Kidney (tissue), 14 donors: Measurements from ENCODE around the gene AOX1. TPM values are rescaled to one million over a fixed set of nuclear protein-coding genes. Genes with fewer than 3 reads are reported as not detected.

ENCODE experiments used
- DNase-seq, 5 donors: peaks; one replicate each; pipeline ENCODE4 v3.0.0-alpha.2; 2013 to 2020
- FAIRE-seq: peaks from 2 replicates; lab custom pipeline; 2012; peaks lifted over from hg19 to GRCh38; lab: Jason Lieb, UNC
- H3K27ac ChIP-seq, 2 donors: one replicate each; pipeline ENCODE4 v1.7.0; 2013; ENCODE audit warnings: low read depth in 2 of 2, low read length in 2 of 2, inconsistent platforms in 1 of 2
- H3K27me3 ChIP-seq: one replicate; pipeline ENCODE4 v1.7.1; 2013; ENCODE audit warnings: low read length, inconsistent platforms; ENCODE audit not compliant: control insufficient read depth, insufficient read depth
- H3K36me3 ChIP-seq, 3 donors: one replicate each; pipeline versions ENCODE4 v1.7.0 to v1.7.1; 2013; ENCODE audit warnings: low read length in 3 of 3, control low read depth in 1 of 3, inconsistent platforms in 1 of 3; ENCODE audit not compliant: insufficient read depth in 3 of 3, control insufficient read depth in 2 of 3
- H3K4me1 ChIP-seq, 3 donors: one replicate each; pipeline versions ENCODE4 v1.7.0 to v1.7.1; 2013; ENCODE audit warnings: low read length in 3 of 3, inconsistent platforms in 1 of 3, low read depth in 1 of 3; ENCODE audit not compliant: control insufficient read depth in 2 of 3, insufficient read depth in 2 of 3
- H3K4me3 ChIP-seq, 3 donors: one replicate each; pipeline versions ENCODE4 v1.7.0 to v1.8.1; 2013; ENCODE audit warnings: low read length in 3 of 3, control low read depth in 1 of 3, inconsistent platforms in 1 of 3
- H3K9ac ChIP-seq, 3 donors: one replicate each; pipeline versions ENCODE4 v1.7.0 to v1.7.1; 2013; ENCODE audit warnings: low read length in 3 of 3, control low read depth in 1 of 3, inconsistent platforms in 1 of 3
- H3K9me3 ChIP-seq, 3 donors: one replicate each; pipeline versions ENCODE4 v1.7.0 to v1.7.1; 2013; ENCODE audit warnings: low read length in 3 of 3, control low read depth in 1 of 3, inconsistent platforms in 1 of 3; ENCODE audit not compliant: control insufficient read depth in 2 of 3, insufficient read depth in 1 of 3
- CTCF ChIP-seq: IDR thresholded peaks from 3 replicates; pipeline ENCODE4 v1.5.1; 2012; ENCODE audit warnings: mild to moderate bottlenecking, moderate library complexity, borderline replicate concordance; ENCODE audit not compliant: insufficient read depth; ENCODE audit errors: extremely low read depth
- intact Hi-C: fragments of 100-400 bp; cut with DNase I; formaldehyde crosslinking; loops from one replicate; pipeline ENCODE4 v1.11.1; 2022
- polyA plus RNA-seq: library from polyadenylated mRNA; stranded (reverse); fragments of 350-450 nt; fragmentation: Illumina TruSeq; extraction: RNeasy Lipid Tissue Mini Kit (QIAGEN cat#74804); gene quantifications from one replicate; pipeline ENCODE4 v1.2.3, GENCODE V29; 2014; ENCODE audit warnings: low read depth, low replicate concordance; ENCODE audit not compliant: insufficient read depth
- total RNA-seq: library from RNA; stranded (reverse); fragmentation: NEBNext Ultra II Directional; extraction: Animal tissue kit (Norgen Biotek cat#: 25700); gene quantifications from one replicate; pipeline ENCODE4 v1.2.1, GENCODE V29; 2021
- donor health status: control.
- donor health status: control.
- donor health status: control.
- donor health status: control.
- donor health status: control.
- donor health status: DM: yes; HTN: yes; CAD: no.
- donor health status: Normal renal cell carcinoma (clear cell type).

Gene AOX1
- total and polyA plus RNA-seq, 2 donors from 2014 or later: 38.6 to 43.7 TPM

GRCh38 chr2:200654823-200655222 is 69.0 kb downstream of the AOX1 start:
- no peaks in the 10 kb centered on the region for H3K27me3 ChIP-seq
- DNase-seq: no peak
- intact Hi-C loops: no loop called here
- H3K9me3 ChIP-seq: no peaks in the 10 kb centered on the region
- H3K36me3 ChIP-seq: peaks cover 0 to 6% (median 0%) of the 10 kb centered on the region in 3 donors
- no peak overlapping the region for H3K4me3 ChIP-seq
- no peak overlapping the region for H3K27ac ChIP-seq
- no peaks in the 10 kb centered on the region for H3K4me1 ChIP-seq
- no peak for TF ChIP-seq CTCF
- FAIRE-seq: no peak
- H3K9ac ChIP-seq: no peak overlapping the region

DNA sequence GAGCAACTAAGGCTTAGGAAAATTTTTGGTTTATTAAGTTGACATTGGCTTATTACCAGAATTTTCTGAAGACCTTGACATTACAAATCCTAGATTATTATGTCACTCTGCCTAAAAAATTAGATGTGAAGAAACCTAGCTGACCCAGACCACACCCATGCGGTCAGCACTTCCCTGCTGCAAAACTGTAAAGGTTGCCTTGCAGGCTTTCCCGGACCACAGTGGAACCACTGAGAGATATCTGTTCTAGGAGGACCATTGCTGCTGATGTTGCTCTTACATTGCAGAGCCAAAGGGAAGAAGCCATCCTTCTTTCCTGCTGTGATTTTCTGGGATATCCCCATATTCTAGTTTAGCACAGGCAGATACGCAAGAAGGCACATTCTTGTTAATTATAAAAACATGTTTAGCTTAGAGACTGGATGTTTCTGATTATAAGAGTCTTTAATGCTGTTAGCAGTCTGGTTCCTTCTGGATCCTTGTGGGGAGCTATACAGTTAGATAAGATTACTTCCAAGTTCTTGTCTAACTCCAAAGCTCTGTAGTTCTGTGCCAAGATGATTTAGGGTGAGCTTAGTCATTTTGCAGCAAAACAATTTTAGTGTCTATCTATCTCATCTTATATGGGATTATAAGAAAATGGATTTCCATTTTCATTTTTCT is 70.2 kb downstream of the AOX1 start:
- H3K27me3 ChIP-seq: no peaks in the 10 kb centered on the region
- no peak overlapping the region for H3K27ac ChIP-seq
- no peaks in the 10 kb centered on the region for H3K9me3 ChIP-seq
- no peak overlapping the region for H3K4me3 ChIP-seq
- H3K9ac ChIP-seq: no peak overlapping the region
- TF ChIP-seq CTCF: no peak
- no peaks in the 10 kb centered on the region for H3K4me1 ChIP-seq
- peaks cover 0 to 6% (median 0%) of the 10 kb centered on the region in 3 donors for H3K36me3 ChIP-seq
- DNase-seq (no peak), FAIRE-seq (no peak)
- intact Hi-C loops: no loop called here

GRCh38 chr2:200658278-200658864 is 72.6 kb downstream of the AOX1 start:
- H3K27ac ChIP-seq: no peak overlapping the region
- H3K4me3 ChIP-seq: no peak overlapping the region
- no peak for TF ChIP-seq CTCF
- H3K27me3 ChIP-seq: no peaks in the 10 kb centered on the region
- DNase-seq: no peak
- no peak for FAIRE-seq
- no peaks in the 10 kb centered on the region for H3K9me3 ChIP-seq
- H3K9ac ChIP-seq: no peak overlapping the region
- intact Hi-C loops: no loop called here
- H3K4me1 ChIP-seq: no peaks in the 10 kb centered on the region
- H3K36me3 ChIP-seq: no peaks in the 10 kb centered on the region
